Calu3 (cell line): Measurements from ENCODE around the gene ZFP36. TPM values are rescaled to one million over a fixed set of nuclear protein-coding genes. Genes with fewer than 3 reads are reported as not detected.
"Not testable (repeated sequence)": the region's sequence is repeated elsewhere in the genome, so short reads cannot be mapped to it uniquely, and the experiment has no call there.

Source experiments
- BruUV-seq: library from RNA; stranded (reverse); fragments of 400-500 nt; replicated peaks from 2 replicates; lab custom pipeline; 2021; lab: Mats Ljungman, UMichigan
- CTCF ChIA-PET: fragments of 300-600 bp; sonication (Branson Sonifier 250); formaldehyde crosslinking; loops from one replicate; lab custom pipeline; 2022; ENCODE audit warnings: antibody characterized with exemption; lab: Charles Lee
- DNase-seq: peaks from one replicate; pipeline ENCODE4 v3.0.0; 2022
- H3K27ac Mint-ChIP-seq: one replicate; pipeline ENCODE4 v1.8.0; 2022; ENCODE audit warnings: mixed read lengths; ENCODE audit not compliant: unreplicated experiment
- H3K27me3 Mint-ChIP-seq: one replicate; pipeline ENCODE4 v1.8.0; 2022; ENCODE audit warnings: mixed read lengths; ENCODE audit not compliant: unreplicated experiment
- H3K36me3 Mint-ChIP-seq: one replicate; pipeline ENCODE4 v1.8.0; 2022; ENCODE audit warnings: mild to moderate bottlenecking, moderate library complexity, mixed read lengths; ENCODE audit not compliant: insufficient read depth, unreplicated experiment
- H3K4me1 Mint-ChIP-seq: one replicate; pipeline ENCODE4 v1.8.0; 2022; ENCODE audit warnings: mild to moderate bottlenecking, low read depth, mixed read lengths; ENCODE audit not compliant: unreplicated experiment
- H3K4me3 Mint-ChIP-seq: one replicate; pipeline ENCODE4 v1.8.0; 2022; ENCODE audit warnings: mild to moderate bottlenecking, low read depth, moderate library complexity, mixed read lengths; ENCODE audit not compliant: unreplicated experiment
- H3K9me3 Mint-ChIP-seq: one replicate; pipeline ENCODE4 v1.8.0; 2022; ENCODE audit warnings: low read depth, mixed read lengths; ENCODE audit not compliant: unreplicated experiment
- CTCF ChIP-seq: fragments of 200-600 bp; IDR thresholded peaks from one replicate; pipeline ENCODE4 v1.8.0; 2022; ENCODE audit warnings: antibody characterized with exemption; ENCODE audit not compliant: unreplicated experiment
- intact Hi-C: fragments of 100-400 bp; cut with micrococcal nuclease; formaldehyde crosslinking; loops from one replicate; pipeline ENCODE4 v1.10.0; 2022; ENCODE audit not compliant: unreplicated experiment
- microRNA-seq: library from miRNA; unstranded; fragments of <30 nt; microRNA quantifications from one replicate; pipeline ENCODE4 v1.2.0, GENCODE V29; 2022
- total RNA-seq: library from RNA; stranded (reverse); gene quantifications from 2 replicates; pipeline ENCODE4 v1.2.3, GENCODE V29; 2022

ZFP36 gene
- total RNA-seq, 1 experiment from 2014 or later = 70.8 TPM

GRCh38 chr19:39446365-39447084, 39.9 kb downstream of the ZFP36 start:
- H3K27me3 Mint-ChIP-seq = no peaks in the 10 kb centered on the region
- peak overlapping the region; percentile 96 for H3K4me3 Mint-ChIP-seq
- CTCF ChIA-PET = interaction anchor here (0.7 kb wide), 1 partner anchor 32 kb away, joined by 3 read pairs; no protein-coding TSS in a partner anchor
- no peak for TF ChIP-seq CTCF
- H3K4me1 Mint-ChIP-seq = peaks cover 16% of the 10 kb centered on the region
- BruUV-seq = no TSS peak
- peaks cover 45% of the 10 kb centered on the region for H3K36me3 Mint-ChIP-seq
- no peak for DNase-seq
- H3K9me3 Mint-ChIP-seq = no peaks in the 10 kb centered on the region
- peak overlapping the region; percentile 99 for H3K27ac Mint-ChIP-seq
- intact Hi-C loops = loop anchor here (10.0 kb wide), 1 partner anchor 228 kb away; no protein-coding TSS in a partner anchor

GRCh38 chr19:39448271-39448670, 41.6 kb downstream of the ZFP36 start:
- intact Hi-C loops = loop anchor here (10.0 kb wide), 1 partner anchor 227 kb away; no protein-coding TSS in a partner anchor
- Mint-ChIP-seq H3K36me3 (peaks cover 59% of the 10 kb centered on the region), H3K4me3 (peak overlapping the region; percentile 96), H3K27ac (no peak overlapping the region), H3K9me3 (no peaks in the 10 kb centered on the region), H3K4me1 (peaks cover 16% of the 10 kb centered on the region), H3K27me3 (no peaks in the 10 kb centered on the region)
- no peak for DNase-seq
- BruUV-seq = no TSS peak
- CTCF ChIA-PET = interaction anchor here (0.6 to 0.9 kb wide), 2 partner anchors 13 to 29 kb away, joined by 4 read pairs; partner anchors contain the start of gene RPS16
- TF ChIP-seq CTCF = no peak

- Mint-ChIP-seq H3K9me3 (no peaks in the 10 kb centered on the region), H3K4me3 (no peak overlapping the region), H3K4me1 (peaks cover 16% of the 10 kb centered on the region), H3K27ac (no peak overlapping the region), H3K36me3 (peaks cover 59% of the 10 kb centered on the region), H3K27me3 (no peaks in the 10 kb centered on the region)
- BruUV-seq = no TSS peak
- no peak for DNase-seq
- intact Hi-C loops = loop anchor here (10.0 kb wide), 1 partner anchor 226 kb away; no protein-coding TSS in a partner anchor
- TF ChIP-seq CTCF = no peak
- CTCF ChIA-PET = interaction anchor here (0.6 to 0.9 kb wide), 2 partner anchors 14 to 28 kb away, joined by 4 read pairs; partner anchors contain the start of gene RPS16
Measured at GRCh38 chr19:39449116-39449797, 42.6 kb downstream of the ZFP36 start.

GRCh38 chr19:39451257-39451656, 44.6 kb downstream of the ZFP36 start:
- CTCF ChIA-PET, DNase-seq, BruUV-seq, H3K27me3 Mint-ChIP-seq, intact Hi-C loops, H3K27ac Mint-ChIP-seq, H3K9me3 Mint-ChIP-seq, H3K4me3 Mint-ChIP-seq: not testable (repeated sequence)
- Mint-ChIP-seq H3K36me3 (peaks cover 46% of the 10 kb centered on the region), H3K4me1 (peaks cover 16% of the 10 kb centered on the region)

Small RNAs within 50 kb of the gene (microRNA-seq; reads per million reads assigned to microRNA genes)
- not detected for gene MIR4530

Other genes with a start within 250 kb of the ZFP36 start
- gene NCCRP1, start 209.9 kb upstream of the ZFP36 start, total RNA-seq = 2.0 and 2.1 TPM in 2 replicates
- not detected in 2 replicates for gene SYCN, start 202.6 kb upstream of the ZFP36 start, total RNA-seq
- not detected in 2 replicates for gene IFNL3, start 161.8 kb upstream of the ZFP36 start, total RNA-seq
- gene IFNL4, start 158.0 kb upstream of the ZFP36 start, total RNA-seq = not detected in 2 replicates
- gene IFNL2, start 138.5 kb upstream of the ZFP36 start, total RNA-seq = not detected in 2 replicates
- 1.0 and 1.1 TPM in 2 replicates for gene IFNL1, start 110.4 kb upstream of the ZFP36 start, total RNA-seq
- gene LRFN1, start 86.0 kb upstream of the ZFP36 start, total RNA-seq = 4.0 and 5.6 TPM in 2 replicates
- gene GMFG, start 70.8 kb upstream of the ZFP36 start, total RNA-seq = not detected in 2 replicates
- gene SAMD4B, start 64.4 kb upstream of the ZFP36 start, total RNA-seq = 214 and 237 TPM in 2 replicates
- 64.3 and 72.7 TPM in 2 replicates for gene PAF1, start 15.7 kb upstream of the ZFP36 start, total RNA-seq
- gene MED29, start 15.5 kb upstream of the ZFP36 start, total RNA-seq = 56.8 and 66.6 TPM in 2 replicates
- 64.1 and 65.3 TPM in 2 replicates for gene PLEKHG2, start 5.8 kb downstream of the ZFP36 start, total RNA-seq
- 1,912 and 1,929 TPM in 2 replicates for gene RPS16, start 29.1 kb downstream of the ZFP36 start, total RNA-seq
- gene SUPT5H, start 38.7 kb downstream of the ZFP36 start, total RNA-seq = 158 and 189 TPM in 2 replicates
- gene TIMM50, start 74.0 kb downstream of the ZFP36 start, total RNA-seq = 110 and 116 TPM in 2 replicates
- gene DLL3, start 92.1 kb downstream of the ZFP36 start, total RNA-seq = 0.19 and 0.42 TPM in 2 replicates
- not detected in 2 replicates for gene SELENOV, start 108.3 kb downstream of the ZFP36 start, total RNA-seq
- 2.4 and 3.3 TPM in 2 replicates for gene EID2B, start 126.0 kb downstream of the ZFP36 start, total RNA-seq
- gene EID2, start 133.3 kb downstream of the ZFP36 start, total RNA-seq = 14.6 and 17.5 TPM in 2 replicates
- not detected in 2 replicates for gene LGALS13, start 195.7 kb downstream of the ZFP36 start, total RNA-seq
- not detected in 2 replicates for gene LGALS16, start 249.1 kb downstream of the ZFP36 start, total RNA-seq